ENCODE results near the gene ZNF710.
"Not testable (repeated sequence)": the region's sequence is repeated elsewhere in the genome, so short reads cannot be mapped to it uniquely, and the experiment has no call there.

ZNF710 gene

DNA sequence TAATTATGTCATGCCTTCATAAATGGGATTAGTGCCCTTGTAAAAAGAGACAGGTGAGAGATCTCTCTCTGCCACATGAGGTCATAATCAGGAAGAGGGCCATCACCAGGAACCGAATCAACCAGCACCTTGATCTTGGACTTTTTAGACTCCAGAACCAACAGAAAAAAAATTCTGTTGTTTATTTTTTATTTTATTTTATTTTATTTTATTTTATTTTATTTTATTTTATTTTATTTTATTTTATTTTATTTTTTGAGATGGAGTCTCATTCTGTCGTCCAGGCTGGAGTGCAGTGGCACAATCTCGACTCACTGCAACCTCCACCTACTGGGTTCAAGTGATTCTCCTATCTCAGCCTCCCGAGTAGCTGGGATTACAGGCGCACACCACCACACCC lies 106.9 kb downstream of the ZNF710 start:
- DNase-seq = not testable (repeated sequence)

DNA sequence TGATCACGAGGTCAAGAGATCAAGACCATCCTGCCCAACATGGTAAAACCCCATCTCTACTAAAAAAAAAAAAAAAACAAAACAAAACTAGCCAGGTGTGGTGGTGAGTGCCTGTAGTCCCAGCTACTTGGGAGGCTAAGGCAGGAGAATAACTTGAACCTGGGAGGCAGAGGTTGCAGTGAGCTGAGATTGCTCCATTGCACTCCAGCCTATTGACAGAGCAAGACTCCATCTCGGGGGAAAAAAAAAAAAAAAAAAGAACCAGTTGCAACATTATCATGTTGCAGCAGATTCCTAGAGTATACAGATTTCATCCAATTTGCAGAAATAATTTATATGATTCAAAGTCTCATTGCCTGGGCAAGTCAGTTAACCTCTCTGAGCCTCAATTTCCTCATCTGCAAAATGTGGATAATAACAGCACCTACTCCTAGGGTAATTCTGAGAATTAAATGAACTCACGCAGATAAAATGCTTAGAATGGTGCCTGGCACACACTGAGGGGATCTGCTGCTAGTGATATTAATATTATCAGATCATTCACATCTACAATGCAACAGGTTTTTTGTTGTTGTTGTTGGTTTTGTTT lies 108.1 kb downstream of the ZNF710 start:
- not testable (repeated sequence) for DNase-seq

DNA sequence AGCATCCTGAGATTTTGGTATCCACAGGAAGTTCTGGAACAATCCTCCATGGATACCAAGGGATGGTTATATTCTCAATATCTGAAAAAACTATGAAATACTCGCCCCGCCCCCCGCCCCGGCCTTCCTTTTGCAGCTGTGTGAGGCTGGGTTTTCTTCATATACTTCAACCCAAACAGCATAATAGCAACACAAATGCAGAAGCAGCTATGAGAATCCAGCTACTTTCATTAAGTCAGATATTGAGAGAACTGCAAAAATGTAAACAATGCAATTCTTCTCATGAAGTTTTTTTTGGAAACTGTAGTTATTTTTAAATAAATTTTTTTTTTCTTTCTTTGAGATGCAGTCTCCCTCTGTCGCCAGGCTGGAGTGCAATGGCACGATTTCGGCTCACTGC lies 112.0 kb downstream of the ZNF710 start:
- DNase-seq = no peak

DNA sequence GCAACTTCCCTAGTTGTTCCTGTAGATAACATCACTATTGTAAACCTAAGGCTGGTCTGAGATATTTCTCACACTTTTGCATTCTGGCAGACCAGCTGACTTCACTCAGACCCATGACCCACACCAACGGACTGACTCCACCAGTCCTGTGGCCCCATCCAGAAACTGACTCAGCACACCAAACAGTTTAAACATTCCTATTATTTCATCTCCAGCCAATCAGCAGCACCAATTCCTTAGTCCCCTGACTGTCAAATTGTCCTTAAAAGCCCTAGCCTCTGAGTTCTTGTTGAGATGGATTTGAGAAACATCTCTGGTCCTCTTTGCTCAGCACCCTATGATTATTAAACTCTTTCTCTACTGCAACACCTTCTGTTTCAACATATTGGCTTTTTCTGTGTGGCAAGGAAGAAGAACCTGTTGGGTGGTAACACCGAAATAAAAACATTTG lies 113.4 kb downstream of the ZNF710 start:
- DNase-seq = no peak

DNA sequence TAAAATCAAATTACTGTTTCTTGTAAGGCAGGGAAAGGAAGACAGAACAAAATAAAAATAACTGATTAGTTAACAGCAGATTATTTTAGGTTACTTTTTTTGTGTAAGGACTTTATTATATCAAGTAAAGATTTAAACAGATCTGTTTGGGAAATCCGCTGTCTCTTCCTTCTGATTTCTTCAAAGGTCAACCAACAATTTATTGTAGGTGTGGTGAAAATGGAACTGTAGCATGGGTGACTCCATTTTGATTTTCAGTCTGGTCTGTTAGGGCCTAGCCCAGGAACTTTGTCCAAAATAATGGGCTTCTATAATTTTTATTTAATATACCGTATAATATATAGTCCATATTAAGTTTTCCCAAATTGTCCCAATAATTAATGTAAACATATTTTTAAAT lies 114.7 kb downstream of the ZNF710 start:
- DNase-seq = no peak

DNA sequence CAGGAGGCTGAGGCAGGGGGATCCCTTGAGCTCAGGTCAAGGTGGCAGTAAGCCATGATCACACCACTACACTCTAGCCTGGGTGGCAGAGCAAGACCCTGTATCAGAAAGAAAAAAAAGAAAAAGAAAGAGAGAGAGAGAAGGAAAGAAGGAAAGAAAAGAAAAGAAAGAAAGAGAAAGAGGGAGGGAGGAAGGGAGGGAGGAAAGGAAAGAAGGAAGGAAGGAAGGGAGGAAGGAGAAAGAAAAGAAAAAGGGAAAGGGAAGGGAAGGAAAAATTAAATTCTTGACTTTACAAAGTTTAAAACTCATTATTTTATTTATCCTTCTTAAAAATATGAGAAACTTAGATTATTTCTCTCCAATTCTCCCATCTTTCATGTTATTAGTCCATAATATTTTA lies 118.2 kb downstream of the ZNF710 start:
- no peak for DNase-seq

DNA sequence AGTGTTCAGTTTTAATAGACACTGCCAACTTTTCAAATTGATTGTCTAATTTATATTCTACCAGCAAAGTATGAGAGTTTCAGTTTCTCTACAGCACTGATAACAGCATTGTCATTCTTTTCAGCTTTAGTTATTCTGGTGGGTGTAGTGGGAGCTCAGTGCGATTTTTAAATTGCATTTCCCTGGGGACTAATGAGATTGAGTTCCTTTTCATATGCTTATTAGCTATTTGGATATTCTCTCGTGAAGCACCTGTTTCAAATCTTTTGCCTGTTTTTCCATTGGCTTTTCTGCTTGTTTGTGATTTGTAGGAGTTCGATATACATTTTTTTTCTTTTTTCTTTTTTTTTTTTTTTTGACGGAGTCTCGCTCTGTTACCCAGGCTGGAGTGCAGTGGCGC lies 120.0 kb downstream of the ZNF710 start:
- no peak for DNase-seq

DNA sequence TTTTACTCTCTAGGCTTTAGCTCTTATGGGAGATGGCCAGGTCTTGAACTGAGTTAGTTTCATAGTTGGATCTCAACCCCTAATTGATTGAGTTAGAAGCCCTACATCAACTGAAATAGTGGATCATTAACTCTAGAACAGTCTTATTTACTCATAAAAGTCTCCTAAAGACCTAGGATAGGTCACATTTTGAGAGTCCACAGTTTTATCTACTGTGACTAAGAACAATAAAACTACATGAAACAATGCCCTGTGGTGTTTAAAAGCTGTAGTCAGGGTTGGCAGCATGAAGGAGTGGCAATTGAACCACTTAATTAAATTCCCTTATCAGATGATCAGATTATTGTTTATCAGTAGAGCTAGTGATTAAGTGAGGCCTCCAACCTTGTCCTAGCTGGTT lies 123.4 kb downstream of the ZNF710 start:
- DNase-seq = no peak

DNA sequence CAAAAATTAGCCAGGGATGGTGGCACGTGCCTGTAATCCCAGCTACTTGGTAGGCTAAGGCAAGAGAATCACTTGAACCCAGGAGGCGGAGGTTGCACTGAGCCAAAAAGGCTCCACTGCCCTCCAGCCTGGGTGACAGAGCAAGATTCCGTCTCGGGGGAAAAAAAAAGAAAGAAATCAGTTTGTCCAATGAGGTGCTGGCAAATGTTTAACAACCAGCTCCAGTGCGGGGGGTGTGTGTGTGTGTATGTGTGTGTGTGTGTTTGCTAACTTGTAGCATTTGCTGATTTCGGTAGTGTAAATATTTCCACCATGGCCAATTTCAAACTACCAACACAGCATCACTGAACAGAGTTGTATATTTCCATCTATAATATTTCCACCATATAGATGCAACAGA lies 124.9 kb downstream of the ZNF710 start:
- no peak for DNase-seq

DNA sequence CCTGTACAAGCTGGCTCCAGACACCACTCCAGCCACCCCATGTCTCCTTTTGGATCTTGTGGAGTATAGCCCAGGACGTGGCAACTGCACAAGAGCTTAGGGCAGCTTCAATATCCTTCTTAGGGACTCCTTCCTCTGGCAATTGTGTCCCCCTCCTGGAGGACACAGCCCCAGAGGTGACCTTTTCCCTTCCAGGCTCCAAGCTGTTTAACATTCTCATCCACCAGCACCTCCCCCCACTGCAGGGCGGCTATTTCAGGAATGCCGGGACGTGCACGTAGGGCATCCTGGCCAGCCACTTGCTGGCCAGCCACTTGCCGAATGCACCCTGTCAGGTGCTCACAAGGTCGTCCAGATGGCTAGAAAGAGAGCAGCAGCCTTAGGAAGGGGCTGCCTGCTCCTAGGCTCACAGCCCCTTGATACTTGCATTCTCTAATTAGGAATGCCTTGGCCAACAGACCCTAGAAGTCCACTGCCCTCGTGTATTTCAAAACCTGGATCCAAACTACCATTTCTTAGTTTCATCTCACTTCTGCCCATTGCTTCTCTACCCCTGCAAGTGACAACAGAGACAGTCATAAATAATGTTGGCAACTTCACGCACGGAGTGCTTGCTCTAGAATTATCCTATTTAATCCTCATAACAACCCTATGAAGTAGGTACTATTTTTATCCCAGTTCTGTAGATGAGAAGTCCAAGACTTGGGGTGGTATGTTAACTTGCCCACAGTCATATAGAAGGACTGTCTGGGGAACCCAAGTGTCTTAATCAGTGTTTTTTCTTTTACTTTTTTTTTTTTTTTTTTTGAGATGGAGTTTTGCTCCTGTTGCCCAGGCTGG lies 125.7 kb downstream of the ZNF710 start:
- no peak for DNase-seq

DNA sequence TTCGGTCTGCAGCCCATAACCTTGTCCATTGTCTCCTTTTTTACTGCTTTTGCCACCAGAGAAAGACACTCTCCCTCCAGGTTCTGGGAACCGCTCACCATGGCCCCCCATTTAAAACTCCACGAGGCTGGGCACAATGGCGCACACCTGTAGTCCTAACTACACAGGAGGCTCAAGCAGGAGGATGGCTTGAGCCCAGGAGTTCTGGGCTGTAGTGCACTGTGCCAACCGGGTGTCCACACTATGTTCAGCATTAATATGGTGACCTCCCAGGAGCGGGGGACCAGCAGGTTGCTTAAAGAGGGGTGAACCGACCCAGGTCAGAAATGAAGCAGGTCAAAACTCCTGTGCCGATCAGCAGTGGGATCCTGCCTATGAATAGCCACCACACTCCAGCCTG lies 129.2 kb downstream of the ZNF710 start:
- DNase-seq = no peak

All from NCI-H774 (cell line).